Measurements from ENCODE around the gene PRR3. TPM values are rescaled to one million over a fixed set of nuclear protein-coding genes. Genes with fewer than 3 reads are reported as not detected.

Gene PRR3
- total and polyA plus RNA-seq, 2 of the 4 experiments (the other 2 are of a cell fraction), result 7.2 to 17.3 TPM

GRCh38 chr6:30554962-30555815 is 1.9 kb upstream of the PRR3 start:
- intact Hi-C loops (cut with micrococcal nuclease), result no loop called here
- CTCF ChIA-PET, result interaction anchor here (1.1 to 1.7 kb wide), 4 partner anchors 10 to 73 kb away, joined by 3 to 8 read pairs (median 4); no protein-coding TSS in a partner anchor
- 29% methylated on average over 4 of the region's 34 CpGs; no CpG with 5 or more reads in 1 of the 2 experiments for WGBS, 2 experiments (ENCODE audit: extremely low coverage in 2 of 2, insufficient read length in 1 of 2)

More at GRCh38 chr6:30554962-30555815, 1.9 kb upstream of the PRR3 start:
- peak overlapping the region; percentile 84 for H3K9ac ChIP-seq (ENCODE audit: low read depth, low read length)
- H3K27me3 ChIP-seq (ENCODE audit: control insufficient read depth, insufficient read depth, low read length), result no peaks in the 10 kb centered on the region
- no peaks in the 10 kb centered on the region for H3K9me3 ChIP-seq (ENCODE audit: control insufficient read depth, insufficient read depth, low read length)
- H3K9me1 ChIP-seq (ENCODE audit: insufficient read depth, low read length), result peaks cover 6% of the 10 kb centered on the region; the same call in 1 of the 2 replicates
- no TSS peak for BruUV-seq (replicated peaks)
- peak overlapping the region; percentile 94 for H3K4me3 ChIP-seq (ENCODE audit: insufficient read depth, low read depth, low read length)
- H3K23ac ChIP-seq (ENCODE audit: low read depth, low read length), result peak overlapping the region; percentile 88
- TF ChIP-seq MXI1 (IDR thresholded peaks at IDR 0.05; ENCODE audit: borderline replicate concordance, low read depth, low read length) (no peak), BHLHE40 (IDR thresholded peaks at IDR 0.05; ENCODE audit: low read depth, low read length) (no peak), SMC3 (IDR thresholded peaks at IDR 0.05; ENCODE audit: low read depth, low read length) (no peak), CHD1 (IDR thresholded peaks at IDR 0.05; ENCODE audit: low read depth, low read length) (no peak), POLR2A (IDR thresholded peaks at IDR 0.05; ENCODE audit: low read depth, low read length) (no peak; the same call in 1 of the 2 replicates), NFE2L2 (IDR thresholded peaks at IDR 0.05; ENCODE audit: low read depth, low read length) (no peak), MAZ (IDR thresholded peaks at IDR 0.05; ENCODE audit: borderline replicate concordance, low read depth, low read length) (no peak), ELK1 (IDR thresholded peaks at IDR 0.05; ENCODE audit: borderline replicate concordance, low read depth, low read length) (no peak), USF2 (IDR thresholded peaks at IDR 0.05; ENCODE audit: low read depth, low read length) (no peak), RCOR1 (IDR thresholded peaks at IDR 0.05; ENCODE audit: insufficient replicate concordance, low read length) (no peak), FOS (IDR thresholded peaks at IDR 0.05; ENCODE audit: low read depth, low read length) (no peak)
- H3K36me3 ChIP-seq (ENCODE audit: control insufficient read depth, insufficient read depth, low read length), result peaks cover 32% of the 10 kb centered on the region
- peak overlapping the region; percentile 83 for H4K91ac ChIP-seq (ENCODE audit: insufficient read depth, low read depth, low read length)
- H3K4me1 ChIP-seq (ENCODE audit: control insufficient read depth, insufficient read depth, low read length), result peaks cover 2% of the 10 kb centered on the region
- ATAC-seq (ENCODE audit: low read depth) (peak; percentile 18), DNase-seq (peak; percentile 23)
- no peak overlapping the region for H2BK20ac ChIP-seq (ENCODE audit: low read depth, low read length)
- peak overlapping the region; percentile 90 for H3K4ac ChIP-seq (ENCODE audit: low read depth, low read length)
- POLR2A ChIA-PET (ENCODE audit: unreplicated experiment), result no interaction called here
- peak overlapping the region; percentile 74; the same call in 1 of the 2 replicates for H2AK5ac ChIP-seq (ENCODE audit: low read depth, low read length)
- peak overlapping the region; percentile 98 for H2AK9ac ChIP-seq (replicated peaks; ENCODE audit: low read depth, low read length, poor library complexity)
- in situ Hi-C loops (cut with MboI; ENCODE audit: low sequenced_read_pairs), result no loop called here
- H2BK15ac ChIP-seq (ENCODE audit: low read depth, low read length), result peak overlapping the region; percentile 64; the same call in 1 of the 3 replicates
- peak overlapping the region; percentile 85 for H3K4me2 ChIP-seq (ENCODE audit: low read depth, low read length)
- H2BK120ac ChIP-seq (ENCODE audit: low read depth, low read length), result peak overlapping the region; percentile 45; the same call in 1 of the 2 replicates
- peak overlapping the region; percentile 75 for H3K56ac ChIP-seq (ENCODE audit: extremely low read depth, insufficient read depth, low read length)
- peak overlapping the region; percentile 88 for H2BK5ac ChIP-seq (ENCODE audit: low read depth, low read length, poor library complexity, severe bottlenecking)
- H3K27ac ChIP-seq (ENCODE audit: insufficient read depth, low read length), result peak overlapping the region; percentile 96
- peak overlapping the region; percentile 71 to 87 for H4K8ac ChIP-seq (ENCODE audit: low read depth in 2 of 2, low read length in 2 of 2)
- dilution Hi-C loops (cut with HindIII; ENCODE audit: low sequenced_read_pairs, unreplicated experiment), result no loop called here
- H4K5ac ChIP-seq (ENCODE audit: low read depth, low read length), result peak overlapping the region; percentile 74
- no peaks in the 10 kb centered on the region for H4K20me1 ChIP-seq (ENCODE audit: insufficient read depth, low read length)
- H2AFZ ChIP-seq (replicated peaks; ENCODE audit: low read length, poor library complexity), result peak overlapping the region; percentile 97
- H3K18ac ChIP-seq (ENCODE audit: low read depth, low read length), result peak overlapping the region; percentile 46; the same call in 1 of the 2 replicates
- H3K14ac ChIP-seq (replicated peaks; ENCODE audit: low read depth, low read length), result peak overlapping the region; percentile 84
- peaks cover 10 to 70% of the 10 kb centered on the region in 2 experiments for H3K79me1 ChIP-seq (ENCODE audit: low read depth in 1 of 2, low read length in 2 of 2)
